Thyroid gland (tissue), 4 donors: Measurements from ENCODE around the gene INO80C. TPM values are rescaled to one million over a fixed set of nuclear protein-coding genes. Genes with fewer than 3 reads are reported as not detected.

ENCODE experiments used
- DNase-seq, 2 donors: peaks; one replicate each; pipeline ENCODE4 v3.0.0-alpha.2; 2019
- H3K27ac ChIP-seq, 3 donors: fragments of 200-600 bp; sonication (generic); 1 replicate in 2 of 3; 2 replicates in 1 of 3; pipeline ENCODE4 v1.5.1; 2016 to 2019; ENCODE audit warnings: mild to moderate bottlenecking in 1 of 3, moderate library complexity in 1 of 3
- H3K27me3 ChIP-seq: fragments of 200-600 bp; sonication (generic); one replicate; pipeline ENCODE4 v1.5.1; 2019
- H3K36me3 ChIP-seq, 2 donors: fragments of 200-600 bp; sonication (generic); one replicate each; pipeline ENCODE4 v1.5.1; 2016 to 2019
- H3K4me1 ChIP-seq, 2 donors: fragments of 200-600 bp; sonication (generic); one replicate each; pipeline ENCODE4 v1.5.1; 2017 to 2019
- H3K4me3 ChIP-seq, 3 donors: fragments of 200-600 bp; sonication (generic); replicated peaks in 1 of 3; 1 replicate in 2 of 3; 2 replicates in 1 of 3; pipeline ENCODE4 v1.5.1; 2016; ENCODE audit warnings: mild to moderate bottlenecking in 1 of 3
- H3K9me3 ChIP-seq: fragments of 200-600 bp; sonication (generic); one replicate; pipeline ENCODE4 v1.5.1; 2017
- POLR2A ChIP-seq, 2 donors: fragments of 450-650 bp; IDR thresholded peaks; one replicate each; pipeline ENCODE4 v1.6.1; 2017; ENCODE audit warnings: antibody characterized with exemption in 2 of 2, mild to moderate bottlenecking in 2 of 2, moderate library complexity in 1 of 2
- WGBS, 2 donors: methylation state at CpG; one replicate each; pipeline ENCODE4 v1.1.5; 2017; 5-methylcytosine and 5-hydroxymethylcytosine counted together
- intact Hi-C: fragments of 100-400 bp; cut with DNase I; formaldehyde crosslinking; loops from one replicate; pipeline ENCODE4 v1.15.1; 2023
- total RNA-seq, 4 donors: library from RNA; depleted of rRNA; stranded (reverse); fragments of >200 nt; gene quantifications; one replicate each; pipeline ENCODE4 v1.2.3, GENCODE V29; 2016
- TF ChIP-seq, protein P1 (sequence below), 6 experiments: fragments of 200-600 bp in 3 of 6; fragments of 450-650 bp in 3 of 6; sonication (generic) in 3 of 6; IDR thresholded peaks; one replicate each; pipeline ENCODE4 v1.5.1; 2016 to 2019; ENCODE audit warnings: antibody characterized with exemption in 6 of 6, mild to moderate bottlenecking in 2 of 6, inconsistent platforms in 1 of 6, moderate library complexity in 1 of 6

The INO80C gene, protein sequence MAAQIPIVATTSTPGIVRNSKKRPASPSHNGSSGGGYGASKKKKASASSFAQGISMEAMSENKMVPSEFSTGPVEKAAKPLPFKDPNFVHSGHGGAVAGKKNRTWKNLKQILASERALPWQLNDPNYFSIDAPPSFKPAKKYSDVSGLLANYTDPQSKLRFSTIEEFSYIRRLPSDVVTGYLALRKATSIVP
- total RNA-seq: 10 to 100 TPM in 1 of 4 donors, 1 to 10 TPM in 3; 5.1 to 19.3 (median 8.2) TPM

DNA sequence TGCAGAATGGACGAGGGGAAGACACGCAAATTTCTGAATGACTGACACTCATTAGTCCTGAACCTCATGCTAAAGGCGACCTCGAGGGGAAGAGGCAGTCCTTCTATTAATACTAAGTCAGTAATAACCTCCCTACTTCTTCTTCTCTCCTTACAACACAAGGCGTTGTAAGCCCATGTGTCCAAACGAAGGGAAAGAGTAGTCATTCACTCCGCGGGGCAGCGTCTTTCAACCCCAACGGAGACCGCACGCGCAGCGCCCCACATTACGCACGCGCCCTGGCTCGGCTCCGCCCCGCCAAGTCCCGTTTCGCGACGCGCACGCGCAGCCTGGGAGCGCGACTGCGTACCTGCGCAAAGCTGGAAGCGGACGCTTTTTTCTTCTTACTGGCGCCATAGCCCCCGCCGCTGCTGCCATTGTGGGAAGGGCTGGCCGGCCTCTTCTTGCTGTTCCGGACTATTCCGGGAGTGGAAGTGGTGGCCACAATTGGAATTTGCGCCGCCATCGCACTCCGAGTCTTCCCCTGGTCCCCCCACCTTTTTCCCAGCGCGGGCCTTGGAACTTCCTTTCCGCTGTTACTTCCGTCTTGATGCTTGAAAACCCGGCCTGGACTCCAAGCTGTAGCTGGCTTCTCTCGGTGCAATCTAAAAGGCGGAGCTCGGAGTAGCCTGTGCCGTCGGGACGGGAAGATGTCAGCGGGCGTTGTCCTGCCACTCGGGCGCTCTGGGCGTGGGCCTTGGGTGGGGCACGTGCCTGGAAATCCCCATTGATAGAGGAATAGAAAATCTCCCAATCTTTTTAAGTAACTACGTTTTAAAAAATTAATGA lies at the start of gene INO80C:
Gene INO80C, minus strand, starts transcription at position 591 of the 828 bp plus-strand sequence. Its CDS starts 86 bp downstream, at position 505.
- WGBS, 2 donors: 1% methylated on average over 57 of the region's 61 CpGs
- H3K27ac ChIP-seq: peak within 1 kb of the TSS; percentile 95 to 97 (median 96)
- DNase-seq: peak; percentile 86 to 89
- H3K9me3 ChIP-seq: no peaks in the 10 kb centered on the region
- no peaks in the 10 kb centered on the region for H3K36me3 ChIP-seq
- intact Hi-C loops: no loop called here
- TF ChIP-seq, protein P1, sequence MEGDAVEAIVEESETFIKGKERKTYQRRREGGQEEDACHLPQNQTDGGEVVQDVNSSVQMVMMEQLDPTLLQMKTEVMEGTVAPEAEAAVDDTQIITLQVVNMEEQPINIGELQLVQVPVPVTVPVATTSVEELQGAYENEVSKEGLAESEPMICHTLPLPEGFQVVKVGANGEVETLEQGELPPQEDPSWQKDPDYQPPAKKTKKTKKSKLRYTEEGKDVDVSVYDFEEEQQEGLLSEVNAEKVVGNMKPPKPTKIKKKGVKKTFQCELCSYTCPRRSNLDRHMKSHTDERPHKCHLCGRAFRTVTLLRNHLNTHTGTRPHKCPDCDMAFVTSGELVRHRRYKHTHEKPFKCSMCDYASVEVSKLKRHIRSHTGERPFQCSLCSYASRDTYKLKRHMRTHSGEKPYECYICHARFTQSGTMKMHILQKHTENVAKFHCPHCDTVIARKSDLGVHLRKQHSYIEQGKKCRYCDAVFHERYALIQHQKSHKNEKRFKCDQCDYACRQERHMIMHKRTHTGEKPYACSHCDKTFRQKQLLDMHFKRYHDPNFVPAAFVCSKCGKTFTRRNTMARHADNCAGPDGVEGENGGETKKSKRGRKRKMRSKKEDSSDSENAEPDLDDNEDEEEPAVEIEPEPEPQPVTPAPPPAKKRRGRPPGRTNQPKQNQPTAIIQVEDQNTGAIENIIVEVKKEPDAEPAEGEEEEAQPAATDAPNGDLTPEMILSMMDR (IDR thresholded peaks at IDR 0.05): peak in 1 of 6 experiments; percentile 12
- TF ChIP-seq POLR2A (IDR thresholded peaks at IDR 0.05): peak; percentile 24 to 92
- H3K4me1 ChIP-seq: peaks cover 11 to 18% of the 10 kb centered on the region in 2 donors
- no peaks in the 10 kb centered on the region for H3K27me3 ChIP-seq
- H3K4me3 ChIP-seq: peak within 1 kb of the TSS in 2 of 3 donors; percentile 54 to 55

DNA sequence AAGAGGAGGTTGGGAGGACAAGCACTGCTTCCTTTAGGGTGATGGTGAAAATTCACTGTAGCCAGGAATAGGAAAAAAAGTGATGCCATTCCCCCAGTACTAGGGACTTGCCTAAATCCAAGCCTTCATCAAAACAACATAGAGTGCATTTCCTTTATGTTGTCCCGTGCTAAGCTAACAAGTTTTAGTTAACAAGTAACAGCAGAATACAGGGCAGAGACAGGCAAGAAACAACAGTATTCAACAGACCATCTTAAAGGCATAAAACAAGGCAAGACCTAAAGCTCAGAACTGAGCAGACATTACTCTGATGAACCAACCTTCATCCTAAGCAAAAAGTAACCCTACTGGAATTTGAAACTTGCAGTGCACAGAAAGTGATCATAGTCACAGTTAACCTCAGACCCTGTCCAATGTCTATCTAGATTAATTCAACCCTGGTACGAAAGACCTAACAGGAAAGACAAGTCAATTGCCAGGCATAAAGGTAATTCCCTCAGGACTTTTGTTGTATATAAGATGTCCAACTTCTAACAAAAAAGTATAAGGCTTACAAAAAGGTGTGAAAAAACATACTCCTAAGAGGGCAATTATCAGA lies 49.3 kb upstream of the INO80C start:
- 83 to 85% methylated on average over 2 of the region's 2 CpGs for WGBS, 2 donors
- Histone ChIP-seq H3K36me3 (no peaks in the 10 kb centered on the region), H3K9me3 (no peaks in the 10 kb centered on the region), H3K27me3 (no peaks in the 10 kb centered on the region), H3K4me1 (no peaks in the 10 kb centered on the region), H3K4me3 (no peak overlapping the region), H3K27ac (no peak overlapping the region)
- intact Hi-C loops: no loop called here
- DNase-seq: no peak
- TF ChIP-seq, protein P1 (IDR thresholded peaks at IDR 0.05): no peak
- TF ChIP-seq POLR2A (IDR thresholded peaks at IDR 0.05): no peak

DNA sequence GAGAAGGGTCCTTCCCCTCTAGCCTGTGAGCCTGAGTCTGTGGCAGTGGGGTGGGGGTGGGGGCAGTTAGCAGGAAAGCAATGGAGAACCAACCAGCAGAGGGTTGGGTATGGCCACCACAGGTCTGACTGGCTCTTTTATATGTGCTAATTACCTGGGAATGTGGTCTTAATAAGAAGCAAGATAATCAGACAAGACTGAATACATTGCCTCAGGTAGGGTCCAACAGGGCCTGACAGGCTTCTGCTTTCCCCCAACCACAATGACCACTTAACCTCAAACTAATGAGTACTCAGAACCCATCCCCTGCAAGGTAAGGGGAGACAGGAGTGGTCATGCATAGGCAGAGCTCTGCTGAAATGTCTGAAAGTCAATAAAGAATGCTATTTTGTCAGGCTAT lies 44.6 kb upstream of the INO80C start:
- H3K27ac ChIP-seq: no peak overlapping the region
- TF ChIP-seq POLR2A (IDR thresholded peaks at IDR 0.05): no peak
- TF ChIP-seq, protein P1 (IDR thresholded peaks at IDR 0.05): no peak
- H3K27me3 ChIP-seq: no peaks in the 10 kb centered on the region
- intact Hi-C loops: no loop called here
- no peaks in the 10 kb centered on the region for H3K36me3 ChIP-seq
- DNase-seq: no peak
- H3K4me1 ChIP-seq: no peaks in the 10 kb centered on the region
- no peaks in the 10 kb centered on the region for H3K9me3 ChIP-seq
- no peak overlapping the region for H3K4me3 ChIP-seq

DNA sequence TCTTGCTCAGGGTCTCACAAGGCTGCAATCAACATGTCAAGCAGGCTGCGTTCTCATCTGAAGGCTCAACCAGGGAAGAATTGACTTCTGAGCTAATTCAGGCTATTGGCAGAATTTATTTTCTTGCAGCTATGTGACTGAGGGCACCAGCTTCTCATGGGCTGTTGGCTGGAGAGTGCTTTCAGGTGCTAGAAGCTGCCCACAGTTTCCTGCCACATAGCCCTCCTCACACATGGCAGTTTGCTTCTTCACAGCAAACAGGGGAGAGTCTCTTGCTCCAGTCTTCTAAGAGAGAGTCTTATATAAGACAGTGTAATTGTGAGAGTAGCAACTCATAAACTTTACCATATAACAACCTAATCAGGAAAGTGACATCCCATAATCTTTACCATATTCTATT lies 37.5 kb upstream of the INO80C start:
- 94 to 95% methylated on average over 1 of the region's 1 CpG for WGBS, 2 donors
- H3K4me3 ChIP-seq: no peak overlapping the region
- H3K36me3 ChIP-seq: no peaks in the 10 kb centered on the region
- no peak for TF ChIP-seq POLR2A (IDR thresholded peaks at IDR 0.05)
- TF ChIP-seq, protein P1 (IDR thresholded peaks at IDR 0.05): no peak
- no peaks in the 10 kb centered on the region for H3K9me3 ChIP-seq
- no peak for DNase-seq
- H3K27ac ChIP-seq: no peak overlapping the region
- no peaks in the 10 kb centered on the region for H3K27me3 ChIP-seq
- intact Hi-C loops: no loop called here
- H3K4me1 ChIP-seq: no peaks in the 10 kb centered on the region
